LHCN-M2 (cell line): Measurements from ENCODE around the gene TNNC2. TPM values are rescaled to one million over a fixed set of nuclear protein-coding genes. Genes with fewer than 3 reads are reported as not detected.
A peak's percentile ranks its signal among the peaks of the same experiment; 100 is the strongest.
"Not testable (repeated sequence)": the region's sequence is repeated elsewhere in the genome, so short reads cannot be mapped to it uniquely, and the experiment has no call there.

ENCODE experiments used
- DNase-seq: peaks from one replicate; pipeline ENCODE4 v3.0.0-alpha.2; 2012; ENCODE audit warnings: low read depth
- total RNA-seq: library from RNA; depleted of rRNA; stranded (reverse); fragments of >200 nt; gene quantifications from 2 replicates; pipeline ENCODE4 v1.2.3, GENCODE V29; 2014

The TNNC2 gene
- total RNA-seq, 1 experiment from 2014 or later = 0.34 TPM

DNA sequence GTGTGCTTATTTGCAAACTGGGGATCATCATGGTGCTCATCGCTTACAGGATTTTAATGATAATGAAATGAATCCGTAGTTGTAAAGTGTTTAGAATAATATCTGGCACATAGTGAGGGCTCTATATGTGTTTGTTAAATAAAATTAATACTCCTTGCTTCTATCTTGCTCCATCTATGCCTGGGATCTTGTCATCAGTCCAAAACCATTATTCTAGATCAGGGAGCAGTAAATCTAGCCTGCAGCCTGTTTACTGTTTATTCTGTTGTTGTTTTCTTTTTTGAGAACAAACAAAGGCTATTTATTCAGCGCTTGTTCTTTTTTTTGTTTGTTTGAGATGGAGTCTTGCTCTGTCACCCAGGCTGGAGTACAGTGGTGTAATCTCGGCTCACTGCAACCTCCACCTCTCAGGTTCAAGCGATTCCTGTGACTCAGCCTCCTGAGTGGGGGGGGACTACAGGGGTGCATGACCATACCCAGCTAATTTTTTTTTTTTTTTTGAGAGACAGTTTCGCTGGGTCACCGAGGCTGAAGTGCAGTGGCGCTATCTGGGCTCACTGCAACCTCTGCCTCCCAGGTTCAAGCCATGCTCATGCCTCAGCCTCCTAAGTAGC is 22.0 kb upstream of the TNNC2 start:
- DNase-seq = no peak

DNA sequence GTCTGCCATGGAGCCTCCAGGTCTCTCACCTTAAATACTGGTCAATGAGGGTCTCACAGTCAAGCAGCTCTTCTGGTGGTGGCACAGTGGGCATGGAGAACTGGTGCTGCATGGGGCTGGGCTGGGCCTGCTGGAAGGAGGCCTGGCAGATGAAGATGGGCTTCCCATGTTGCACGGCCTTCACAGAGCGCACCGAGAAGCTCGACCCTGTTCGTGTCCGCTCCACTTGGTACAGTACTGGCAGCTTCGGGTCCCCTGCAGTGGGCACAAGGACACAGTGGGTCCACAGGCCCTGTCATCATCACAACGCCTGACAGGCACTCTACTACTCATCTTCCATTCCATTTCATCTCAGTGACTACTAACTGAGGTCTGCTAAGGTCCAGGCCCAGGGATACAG is 21.3 kb upstream of the TNNC2 start:
- no peak for DNase-seq

DNA sequence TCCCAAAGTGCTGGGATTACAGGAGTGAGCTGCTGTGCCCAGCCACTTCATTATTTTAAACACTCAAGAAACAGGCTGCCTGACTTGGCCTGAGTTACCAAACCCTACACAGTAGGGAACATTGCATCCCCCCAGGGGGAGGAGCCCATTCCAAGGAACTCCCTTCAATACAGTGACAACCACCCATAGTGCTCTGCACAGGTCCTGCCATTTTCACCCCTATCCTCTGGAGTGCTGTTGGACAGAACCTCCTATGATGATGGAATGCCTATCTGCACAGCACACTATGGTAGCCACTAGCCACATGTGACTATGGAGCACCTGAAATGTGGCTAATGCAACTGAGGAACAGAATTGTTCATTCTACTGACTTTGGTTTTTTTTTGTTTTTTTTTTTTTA is 18.3 kb upstream of the TNNC2 start:
- DNase-seq = no peak

DNA sequence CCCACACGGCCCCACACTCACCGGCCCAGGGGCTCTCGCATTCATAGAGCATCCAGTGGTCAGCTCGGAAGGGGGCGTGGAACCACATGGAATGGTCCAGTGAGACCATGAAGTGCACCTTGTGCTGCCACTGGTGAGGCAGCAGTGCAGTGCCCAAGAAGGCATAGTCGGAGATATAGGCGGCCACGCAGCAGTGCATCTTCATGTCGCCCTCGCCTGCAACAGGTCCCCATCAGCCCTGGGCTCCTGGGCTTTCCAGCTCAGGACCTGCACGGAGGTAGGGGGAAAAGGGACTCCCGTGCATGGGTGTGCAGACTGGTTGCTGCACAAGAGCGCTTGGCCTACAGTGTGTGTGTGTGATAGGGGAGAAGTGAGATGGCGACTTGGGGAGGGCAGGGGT is 16.4 kb upstream of the TNNC2 start:
- DNase-seq = no peak

DNA sequence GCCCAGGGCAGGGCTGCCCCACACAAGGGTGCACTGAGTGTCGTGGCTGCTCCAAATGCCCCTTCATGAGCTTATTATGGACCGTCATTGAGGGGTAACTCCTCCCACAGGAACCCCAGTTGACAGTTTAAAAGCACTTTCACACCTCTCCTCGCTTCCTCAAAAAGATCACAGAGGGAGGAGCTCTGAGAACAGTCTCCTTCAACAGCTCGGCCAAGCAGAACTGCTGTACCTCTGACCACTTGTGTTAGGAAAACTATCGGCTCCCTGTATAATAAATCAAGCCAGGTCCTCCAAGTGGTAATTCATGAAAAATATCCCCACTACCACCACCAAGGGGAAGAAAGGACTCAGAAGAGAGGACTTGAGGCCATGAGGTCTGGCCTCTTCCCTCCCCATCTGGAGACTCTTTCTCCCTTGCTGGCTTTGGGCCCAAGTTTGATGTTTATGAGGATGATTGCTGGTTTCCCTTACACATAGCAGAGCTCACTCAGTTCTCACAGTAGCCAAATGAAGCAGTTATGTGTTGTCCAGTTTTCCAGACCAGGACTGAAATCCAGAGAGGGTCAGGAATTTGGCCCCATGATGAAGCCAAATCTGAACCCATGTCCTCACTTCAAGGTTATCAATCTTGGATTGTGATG is 15.2 kb upstream of the TNNC2 start:
- DNase-seq = no peak

DNA sequence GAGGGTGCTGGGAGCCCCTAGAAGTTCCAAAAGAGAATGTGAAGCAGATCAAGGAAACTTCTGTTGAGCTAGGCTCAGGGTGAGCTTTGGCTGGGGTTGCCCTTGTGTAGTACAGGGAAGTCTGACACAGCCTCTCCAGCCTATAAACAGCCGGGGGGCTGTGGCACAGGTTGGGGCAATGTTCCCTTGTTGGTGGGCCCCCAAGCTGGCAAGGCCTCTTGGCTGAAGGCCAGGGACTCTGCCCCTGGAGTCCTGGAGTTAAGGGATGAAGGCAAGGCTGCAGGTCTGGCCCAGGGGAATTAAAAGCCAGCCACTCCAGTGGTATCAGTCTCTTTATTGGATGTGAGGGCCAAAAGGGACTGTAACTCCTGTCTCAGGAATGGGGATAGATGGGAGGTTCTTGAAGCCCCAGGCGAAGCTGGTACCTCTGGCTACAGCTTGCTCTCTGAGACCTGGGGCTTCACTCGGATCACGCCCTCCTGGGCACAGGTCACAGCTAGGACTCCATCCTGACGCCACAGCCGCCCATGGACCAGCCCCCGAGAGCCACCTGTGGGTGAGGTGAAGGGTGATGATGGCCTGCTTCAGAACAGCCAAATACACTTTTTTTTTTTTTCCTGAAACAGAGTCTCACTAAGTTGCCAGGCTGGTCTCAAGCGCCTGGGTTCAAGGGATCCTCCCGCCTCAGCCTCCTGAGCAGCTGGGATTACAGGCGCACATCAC is 14.5 kb upstream of the TNNC2 start:
- DNase-seq = no peak

DNA sequence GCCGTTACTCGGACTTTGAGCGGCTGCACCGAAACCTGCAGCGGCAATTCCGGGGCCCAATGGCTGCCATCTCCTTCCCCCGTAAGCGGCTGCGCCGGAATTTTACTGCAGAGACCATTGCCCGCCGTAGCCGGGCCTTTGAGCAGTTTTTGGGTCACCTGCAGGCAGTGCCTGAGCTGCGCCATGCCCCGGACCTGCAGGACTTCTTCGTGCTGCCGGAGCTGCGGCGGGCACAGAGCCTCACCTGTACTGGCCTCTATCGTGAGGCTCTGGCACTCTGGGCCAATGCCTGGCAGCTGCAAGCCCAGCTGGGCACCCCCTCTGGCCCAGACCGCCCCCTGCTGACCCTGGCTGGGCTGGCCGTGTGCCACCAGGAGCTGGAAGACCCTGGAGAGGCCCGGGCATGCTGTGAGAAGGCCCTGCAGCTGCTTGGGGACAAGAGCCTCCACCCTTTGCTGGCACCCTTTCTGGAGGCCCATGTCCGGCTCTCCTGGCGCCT is 13.6 kb upstream of the TNNC2 start:
- DNase-seq = no peak

DNA sequence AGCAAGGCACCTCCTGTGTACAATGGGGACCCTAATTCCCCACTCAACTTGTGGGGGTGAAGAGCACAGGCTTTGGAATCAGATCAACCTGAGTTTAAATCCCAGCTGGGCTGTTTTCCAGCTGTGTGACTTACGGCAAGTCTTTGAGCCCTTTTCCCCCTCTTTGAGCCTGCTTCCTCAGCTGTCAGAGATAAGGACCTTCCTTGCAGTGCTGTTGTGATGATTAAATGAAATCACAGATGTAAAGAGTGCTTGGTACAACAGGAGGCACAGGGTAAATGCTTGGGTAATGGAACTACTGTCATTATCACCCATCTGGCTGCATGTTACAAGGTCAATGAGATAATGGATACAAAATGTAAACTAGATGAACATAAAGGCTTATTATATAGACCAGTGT is 9.7 kb upstream of the TNNC2 start:
- DNase-seq = no peak

DNA sequence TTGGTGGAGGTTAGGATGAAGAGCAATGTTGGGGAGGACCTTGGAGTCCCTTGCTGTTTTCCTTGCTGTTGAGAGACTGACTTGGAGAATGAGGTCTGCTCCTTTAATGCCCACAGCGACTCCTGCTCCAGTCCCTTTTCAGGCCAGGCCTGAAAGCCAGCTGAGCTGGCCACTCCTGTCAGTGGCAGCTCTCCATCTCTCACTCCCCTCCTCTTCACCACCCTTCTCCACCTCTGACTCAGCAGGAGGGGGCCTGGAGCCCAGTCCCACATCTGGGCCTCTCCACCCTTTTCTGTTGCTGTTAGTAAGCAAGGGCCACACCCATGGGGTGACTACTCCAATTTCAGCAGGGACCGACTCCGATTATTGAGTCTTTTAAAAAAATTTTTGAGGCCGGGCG is 8.7 kb upstream of the TNNC2 start:
- DNase-seq = peak; percentile 81

DNA sequence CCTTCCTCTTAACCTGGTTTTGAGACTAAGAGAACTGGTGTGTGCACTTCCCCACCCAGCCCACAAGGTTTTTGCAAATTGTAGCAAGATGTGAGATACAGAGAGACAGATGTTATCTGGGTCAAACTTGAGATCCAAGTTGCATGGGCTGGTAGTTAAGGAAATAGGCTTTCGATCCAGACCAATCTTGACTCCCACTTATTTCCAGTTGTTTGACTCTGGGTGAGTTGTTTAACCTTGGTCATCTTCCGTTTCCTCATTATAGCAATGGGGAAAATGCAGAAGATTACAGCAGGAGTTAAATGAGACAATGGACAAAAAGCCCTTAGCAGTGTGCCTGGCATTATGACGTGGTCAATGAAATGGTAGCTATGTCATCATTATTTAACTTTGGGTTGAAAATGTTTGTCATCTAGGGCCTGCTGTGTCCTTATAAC is 8.2 kb upstream of the TNNC2 start:
- peak; percentile 27 for DNase-seq

DNA sequence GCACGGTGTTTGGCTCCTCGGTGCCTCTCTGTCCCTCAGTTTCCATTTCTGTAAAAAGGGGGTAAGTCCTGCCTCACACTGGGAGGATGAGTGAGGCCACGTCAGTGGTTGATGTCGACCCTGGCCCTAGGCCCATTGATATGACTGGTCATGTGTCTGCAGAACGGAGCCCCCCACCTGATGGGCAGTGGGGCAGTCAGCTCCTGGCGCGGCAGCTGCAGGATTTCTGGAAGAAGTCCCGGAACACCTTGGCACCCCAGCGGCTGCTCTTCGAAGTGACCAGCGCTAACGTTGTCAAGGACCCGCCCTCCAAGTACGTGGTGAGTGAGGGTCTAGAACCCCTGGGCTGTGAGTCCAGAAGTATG is 7.7 kb upstream of the TNNC2 start:
- no peak for DNase-seq

DNA sequence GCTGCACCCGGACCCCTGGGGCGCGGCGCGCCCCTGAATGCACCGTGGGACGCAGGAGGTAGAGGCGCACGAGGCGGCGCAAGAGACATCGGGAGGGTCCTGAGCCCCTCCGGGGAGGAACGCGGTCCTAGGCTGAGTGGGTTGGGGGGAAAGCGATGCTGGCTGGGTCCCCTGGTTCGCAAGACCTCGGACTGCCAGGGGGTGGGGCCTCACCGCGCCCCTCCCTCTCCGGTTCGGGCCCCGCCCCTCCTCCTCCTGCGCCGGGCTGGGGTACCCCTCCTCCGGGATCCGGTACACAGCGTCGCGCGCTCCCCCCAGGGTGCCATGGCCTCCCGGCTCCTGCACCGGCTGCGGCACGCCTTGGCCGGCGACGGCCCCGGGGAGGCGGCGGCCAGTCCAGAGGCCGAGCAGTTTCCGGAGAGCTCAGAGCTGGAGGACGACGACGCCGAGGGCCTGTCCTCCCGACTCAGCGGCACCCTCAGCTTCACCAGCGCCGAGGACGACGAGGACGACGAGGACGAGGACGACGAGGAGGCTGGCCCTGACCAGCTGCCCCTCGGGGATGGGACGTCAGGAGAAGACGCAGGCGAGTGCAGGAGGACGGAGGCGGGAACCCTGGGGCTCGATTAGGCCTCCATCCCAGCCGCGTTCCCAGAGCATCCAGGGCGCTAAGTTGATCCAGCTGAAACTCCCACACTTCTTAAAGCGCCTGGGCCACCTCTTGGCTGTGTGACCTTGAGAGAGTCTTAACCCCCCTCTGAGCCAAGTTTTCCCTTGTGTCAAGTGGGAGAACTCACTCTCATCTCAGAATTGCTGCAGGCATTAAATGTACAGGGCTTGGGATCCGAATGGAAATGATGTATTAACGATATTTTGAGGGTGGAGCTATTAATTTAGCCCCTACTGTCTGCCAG is 7.0 kb upstream of the TNNC2 start:
- peak; percentile 64 for DNase-seq

DNA sequence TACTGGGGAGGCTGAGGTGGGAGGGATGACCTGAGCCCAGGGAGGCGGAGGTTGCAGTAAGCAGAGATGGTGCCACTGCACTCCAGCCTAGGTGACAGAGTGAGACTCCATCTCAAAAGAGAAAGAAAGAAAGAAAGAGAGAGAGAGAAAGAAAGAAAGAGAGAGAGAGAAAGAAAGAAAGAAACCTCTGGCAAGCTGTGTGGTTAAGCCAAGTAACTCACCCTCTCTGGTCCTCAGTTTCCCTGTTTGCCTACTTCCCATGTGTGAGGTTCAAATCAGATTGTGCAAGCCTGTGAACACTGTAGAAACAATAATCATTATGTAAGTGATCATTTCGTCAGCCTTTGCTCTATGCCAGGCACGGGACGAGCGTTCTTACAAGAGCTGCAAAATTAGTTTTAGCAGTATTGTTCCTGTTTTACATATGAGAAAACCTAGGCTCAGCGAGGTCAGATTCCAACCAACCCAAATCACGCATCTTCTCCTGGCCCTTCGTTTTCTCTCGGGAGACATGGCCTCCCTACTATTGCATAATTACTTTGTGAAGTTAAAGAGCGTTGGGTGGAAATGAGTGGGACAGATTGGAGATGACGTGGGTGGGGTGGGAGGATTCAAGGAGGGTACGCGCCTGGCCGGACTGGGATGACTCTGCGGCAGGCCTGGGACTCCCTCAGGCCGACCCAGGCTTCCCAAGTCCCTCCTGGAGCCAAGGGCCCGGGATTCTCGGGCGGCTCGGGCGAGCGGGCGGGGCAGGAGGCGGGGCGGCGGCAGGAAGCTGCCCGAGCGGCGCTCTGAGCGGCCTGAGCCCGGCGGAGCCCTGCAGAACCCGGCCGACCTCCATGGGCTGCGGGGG is 6.1 kb upstream of the TNNC2 start, which contains the start of gene SNX21:
Gene SNX21 (plus strand): TSS at position 770 of the 853 bp plus-strand sequence. CDS start 121 bp downstream, outside the sequence.
- peak; percentile 93 for DNase-seq

DNA sequence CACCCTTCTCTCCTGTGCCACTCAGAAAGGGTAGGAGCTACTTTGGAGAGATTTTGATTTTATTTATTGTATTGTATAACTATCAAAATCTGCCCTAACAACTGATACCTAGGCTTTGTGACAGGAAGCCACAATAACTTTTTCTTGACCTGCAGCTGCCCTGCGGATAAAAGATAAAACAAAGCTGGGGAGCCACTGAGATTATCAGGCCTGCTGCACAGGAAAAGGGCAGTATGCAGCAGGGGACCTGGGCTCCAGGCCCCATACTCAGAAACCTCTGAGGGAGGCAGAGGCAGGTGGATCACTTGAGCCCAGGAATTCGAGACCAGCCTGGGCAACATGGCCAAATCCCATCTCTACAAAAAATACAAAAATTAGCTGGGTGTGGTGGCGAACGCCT is 5.5 kb upstream of the TNNC2 start:
- no peak for DNase-seq

DNA sequence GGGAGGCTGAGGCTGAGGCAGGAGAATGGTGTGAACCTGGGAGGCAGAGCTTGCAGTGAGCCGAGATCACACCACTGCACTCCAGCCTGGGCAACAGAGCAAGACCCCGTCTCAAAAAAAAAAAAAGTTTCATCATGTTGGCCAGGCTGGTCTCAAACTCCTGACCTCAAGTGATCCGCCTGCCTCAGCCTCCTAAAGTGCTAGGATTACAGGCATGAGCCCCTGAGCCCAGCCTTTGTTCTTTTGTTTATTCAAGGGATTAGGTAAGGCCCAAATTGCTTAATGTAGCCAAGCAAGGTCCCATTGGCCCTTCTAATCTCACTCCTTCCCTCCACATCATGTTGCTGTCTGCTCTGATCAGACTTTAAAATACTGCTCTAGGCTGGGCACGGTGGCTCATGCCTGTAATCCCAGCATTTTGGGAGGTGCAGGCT is 2.6 kb upstream of the TNNC2 start:
- not testable (repeated sequence) for DNase-seq

DNA sequence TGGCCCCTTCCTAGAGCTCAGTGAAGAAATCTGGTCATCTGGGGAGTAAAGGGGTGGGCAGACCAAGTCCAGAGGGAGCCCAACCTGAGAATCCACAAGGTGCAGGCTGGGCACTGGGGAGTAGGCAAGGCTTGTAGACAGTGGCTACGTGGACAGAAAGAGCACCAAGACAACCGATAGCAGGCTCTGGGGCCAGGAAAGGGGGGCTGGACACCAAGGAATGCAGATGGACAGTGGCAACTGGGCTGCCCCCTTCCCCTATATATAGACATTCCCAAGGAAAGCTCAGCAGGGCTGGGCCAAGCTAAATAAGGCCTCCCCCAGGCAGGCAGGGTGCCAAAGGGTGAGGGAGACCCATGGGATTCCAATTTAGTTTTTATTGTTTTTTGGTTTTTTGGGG is 1.5 kb upstream of the TNNC2 start:
- peak; percentile 89 for DNase-seq

DNA sequence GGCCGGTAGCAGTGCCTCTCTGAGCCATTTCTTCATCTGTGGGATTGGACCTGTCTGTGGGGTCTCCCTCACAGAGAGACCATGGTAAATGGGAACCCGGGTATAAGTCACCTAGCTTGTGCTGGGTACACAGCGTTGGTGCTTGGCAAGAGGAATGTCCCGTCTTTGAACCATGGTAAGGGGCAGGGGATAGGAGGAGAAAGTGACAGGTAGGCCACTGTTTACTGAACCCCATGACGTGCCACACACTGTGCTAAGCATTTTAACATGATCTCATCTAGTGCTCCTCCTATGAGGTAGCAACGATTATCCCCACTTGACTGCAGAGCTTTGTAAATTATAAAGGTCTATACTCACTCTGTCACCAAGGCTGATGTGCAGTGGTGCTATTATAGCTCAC is 600 bp upstream of the TNNC2 start:
- DNase-seq = no peak

DNA sequence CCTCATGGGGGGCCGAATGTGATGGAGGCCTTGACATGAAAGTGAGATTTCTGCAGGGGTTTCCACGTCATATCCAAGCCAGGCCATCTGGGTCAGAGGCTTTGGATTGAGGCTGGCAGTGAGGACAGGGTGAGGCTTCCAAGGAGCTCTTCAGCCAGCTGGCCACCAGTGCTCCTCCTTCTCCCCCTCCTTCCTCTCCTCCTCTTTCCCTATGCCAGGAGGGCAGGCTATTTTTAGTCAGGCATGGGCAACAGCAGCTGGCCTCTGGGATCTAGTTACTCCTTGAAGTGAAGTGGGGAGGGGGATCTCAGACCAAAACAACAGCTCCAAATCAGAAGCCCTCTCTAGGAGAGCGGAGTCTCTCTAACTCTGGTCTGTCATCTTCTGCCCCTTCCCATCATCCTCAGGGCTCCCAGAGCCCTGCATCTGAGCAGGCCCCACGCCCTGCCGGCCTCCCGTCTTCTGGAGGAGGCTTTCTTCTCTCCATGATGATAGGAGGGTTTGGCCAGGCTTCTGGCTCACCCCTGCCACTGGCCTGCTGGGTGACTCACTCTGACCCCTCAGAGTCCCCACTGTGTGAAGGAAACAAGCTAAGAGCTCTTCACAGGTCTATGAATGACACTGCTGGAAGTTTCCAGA is 612 bp downstream of the TNNC2 start:
- peak; percentile 88 for DNase-seq

DNA sequence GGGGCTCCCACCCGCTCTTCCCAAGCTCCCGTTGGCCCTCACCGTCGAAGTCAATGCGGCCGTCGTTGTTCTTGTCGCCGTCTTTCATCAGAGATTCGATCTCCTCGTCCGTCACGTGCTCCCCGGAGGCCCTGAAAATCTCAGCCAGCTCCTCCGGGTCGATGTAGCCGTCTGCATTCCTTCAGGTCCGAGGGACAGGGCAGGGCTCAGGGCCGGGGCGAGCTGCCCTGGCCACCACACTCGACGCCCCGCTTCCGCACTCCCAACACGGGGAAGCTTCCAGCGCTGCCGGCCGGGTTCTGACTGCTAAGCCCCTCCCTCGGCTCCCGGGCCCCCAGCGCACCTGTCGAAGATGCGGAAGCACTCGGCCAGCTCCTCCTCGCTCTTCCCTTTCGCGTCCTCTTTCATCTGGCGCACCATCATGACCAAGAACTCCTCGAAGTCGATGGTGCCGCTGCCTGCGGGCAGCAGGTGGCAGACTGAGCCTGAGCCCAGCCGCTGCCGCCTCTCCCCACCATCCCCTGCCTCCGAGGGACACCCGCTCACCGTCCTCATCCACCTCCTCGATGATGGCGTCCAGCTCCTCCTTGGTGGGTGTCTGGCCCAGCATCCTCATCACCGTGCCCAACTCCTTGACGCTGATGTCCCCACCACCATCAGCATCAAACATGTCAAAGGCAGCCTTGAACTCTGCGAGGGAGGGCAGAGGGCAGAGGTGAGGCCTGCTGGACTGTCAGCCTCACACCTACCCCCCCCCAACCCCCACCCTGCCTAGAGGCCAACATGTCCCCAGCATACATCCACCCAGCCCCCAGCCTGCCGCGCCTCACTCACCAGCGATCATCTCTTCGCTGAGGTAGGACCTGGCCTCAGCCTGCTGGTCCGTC is 2.9 kb downstream of the TNNC2 start:
- no peak for DNase-seq
